Measurements from ENCODE around the gene SERPINF2.
"Not testable (repeated sequence)": the region's sequence is repeated elsewhere in the genome, so short reads cannot be mapped to it uniquely, and the experiment has no call there.

SERPINF2 gene

GRCh38 chr17:1759529-1759928 lies 16.9 kb downstream of the SERPINF2 start:
- no peak overlapping the region for H3K4me3 ChIP-seq (ENCODE audit: severe bottlenecking)
- peak; percentile 59 for ATAC-seq (ENCODE audit: low read depth)
- DNase-seq (ENCODE audit: low spot score): no peak
- H3K27ac ChIP-seq (ENCODE audit: poor library complexity, severe bottlenecking): peak overlapping the region; percentile 26
- no peak for TF ChIP-seq CTCF (IDR thresholded peaks at IDR 0.05; ENCODE audit: poor library complexity, severe bottlenecking)
- H3K27me3 ChIP-seq (ENCODE audit: insufficient read depth, poor library complexity, severe bottlenecking): no peaks in the 10 kb centered on the region
- peaks cover 19% of the 10 kb centered on the region for H3K4me1 ChIP-seq (ENCODE audit: insufficient read depth, poor library complexity, severe bottlenecking)
- no peaks in the 10 kb centered on the region for H3K36me3 ChIP-seq (ENCODE audit: low read depth)
- H3K9me3 ChIP-seq (ENCODE audit: severe bottlenecking): no peaks in the 10 kb centered on the region

GRCh38 chr17:1762233-1762900 lies 19.7 kb downstream of the SERPINF2 start:
- H3K27ac ChIP-seq (ENCODE audit: poor library complexity, severe bottlenecking): no peak overlapping the region
- no peak for TF ChIP-seq CTCF (IDR thresholded peaks at IDR 0.05; ENCODE audit: poor library complexity, severe bottlenecking)
- DNase-seq (ENCODE audit: low spot score) (no peak), ATAC-seq (ENCODE audit: low read depth) (0 out of 3 replicates have a peak, but pooled peaks have one; percentile 6)
- no peak overlapping the region for H3K4me3 ChIP-seq (ENCODE audit: severe bottlenecking)
- H3K9me3 ChIP-seq (ENCODE audit: severe bottlenecking): no peaks in the 10 kb centered on the region
- peaks cover 19% of the 10 kb centered on the region for H3K4me1 ChIP-seq (ENCODE audit: insufficient read depth, poor library complexity, severe bottlenecking)
- no peaks in the 10 kb centered on the region for H3K36me3 ChIP-seq (ENCODE audit: low read depth)
- no peaks in the 10 kb centered on the region for H3K27me3 ChIP-seq (ENCODE audit: insufficient read depth, poor library complexity, severe bottlenecking)

- no peak for DNase-seq (ENCODE audit: low spot score)
- H3K9me3 ChIP-seq (ENCODE audit: severe bottlenecking): no peaks in the 10 kb centered on the region
- peaks cover 19% of the 10 kb centered on the region for H3K4me1 ChIP-seq (ENCODE audit: insufficient read depth, poor library complexity, severe bottlenecking)
- H3K4me3 ChIP-seq (ENCODE audit: severe bottlenecking): no peak overlapping the region
- no peak for TF ChIP-seq CTCF (IDR thresholded peaks at IDR 0.05; ENCODE audit: poor library complexity, severe bottlenecking)
- no peaks in the 10 kb centered on the region for H3K27me3 ChIP-seq (ENCODE audit: insufficient read depth, poor library complexity, severe bottlenecking)
- peak; percentile 30; the same call in 1 of the 3 replicates for ATAC-seq (ENCODE audit: low read depth)
- H3K36me3 ChIP-seq (ENCODE audit: low read depth): no peaks in the 10 kb centered on the region
- peak overlapping the region; percentile 41 for H3K27ac ChIP-seq (ENCODE audit: poor library complexity, severe bottlenecking)
Measured at GRCh38 chr17:1762901-1763898, 20.5 kb downstream of the SERPINF2 start.

GRCh38 chr17:1764284-1764683 lies 21.6 kb downstream of the SERPINF2 start:
- H3K9me3 ChIP-seq (ENCODE audit: severe bottlenecking): no peaks in the 10 kb centered on the region
- no peaks in the 10 kb centered on the region for H3K36me3 ChIP-seq (ENCODE audit: low read depth)
- no peak for TF ChIP-seq CTCF (IDR thresholded peaks at IDR 0.05; ENCODE audit: poor library complexity, severe bottlenecking)
- H3K27ac ChIP-seq (ENCODE audit: poor library complexity, severe bottlenecking): peak overlapping the region; percentile 41
- H3K4me3 ChIP-seq (ENCODE audit: severe bottlenecking): no peak overlapping the region
- ATAC-seq (ENCODE audit: low read depth) (peak; percentile 49), DNase-seq (ENCODE audit: low spot score) (no peak)
- H3K4me1 ChIP-seq (ENCODE audit: insufficient read depth, poor library complexity, severe bottlenecking): peaks cover 17% of the 10 kb centered on the region
- no peaks in the 10 kb centered on the region for H3K27me3 ChIP-seq (ENCODE audit: insufficient read depth, poor library complexity, severe bottlenecking)

GRCh38 chr17:1764705-1765104 lies 22.0 kb downstream of the SERPINF2 start:
- not testable (repeated sequence) for H3K27me3 ChIP-seq (ENCODE audit: insufficient read depth, poor library complexity, severe bottlenecking); H3K36me3 ChIP-seq (ENCODE audit: low read depth); H3K9me3 ChIP-seq (ENCODE audit: severe bottlenecking); H3K4me3 ChIP-seq (ENCODE audit: severe bottlenecking); ATAC-seq (ENCODE audit: low read depth); DNase-seq (ENCODE audit: low spot score)
- Histone ChIP-seq H3K27ac (ENCODE audit: poor library complexity, severe bottlenecking) (peak overlapping the region; percentile 41), H3K4me1 (ENCODE audit: insufficient read depth, poor library complexity, severe bottlenecking) (peaks cover 17% of the 10 kb centered on the region)

Data from RWPE2 (cell line).